Measurements from ENCODE around the gene KATNB1. TPM values are rescaled to one million over a fixed set of nuclear protein-coding genes. Genes with fewer than 3 reads are reported as not detected.

Gene KATNB1
- total and polyA plus RNA-seq, 12 donors, result 9.0 to 15.1 (median 11.0) TPM

DNA sequence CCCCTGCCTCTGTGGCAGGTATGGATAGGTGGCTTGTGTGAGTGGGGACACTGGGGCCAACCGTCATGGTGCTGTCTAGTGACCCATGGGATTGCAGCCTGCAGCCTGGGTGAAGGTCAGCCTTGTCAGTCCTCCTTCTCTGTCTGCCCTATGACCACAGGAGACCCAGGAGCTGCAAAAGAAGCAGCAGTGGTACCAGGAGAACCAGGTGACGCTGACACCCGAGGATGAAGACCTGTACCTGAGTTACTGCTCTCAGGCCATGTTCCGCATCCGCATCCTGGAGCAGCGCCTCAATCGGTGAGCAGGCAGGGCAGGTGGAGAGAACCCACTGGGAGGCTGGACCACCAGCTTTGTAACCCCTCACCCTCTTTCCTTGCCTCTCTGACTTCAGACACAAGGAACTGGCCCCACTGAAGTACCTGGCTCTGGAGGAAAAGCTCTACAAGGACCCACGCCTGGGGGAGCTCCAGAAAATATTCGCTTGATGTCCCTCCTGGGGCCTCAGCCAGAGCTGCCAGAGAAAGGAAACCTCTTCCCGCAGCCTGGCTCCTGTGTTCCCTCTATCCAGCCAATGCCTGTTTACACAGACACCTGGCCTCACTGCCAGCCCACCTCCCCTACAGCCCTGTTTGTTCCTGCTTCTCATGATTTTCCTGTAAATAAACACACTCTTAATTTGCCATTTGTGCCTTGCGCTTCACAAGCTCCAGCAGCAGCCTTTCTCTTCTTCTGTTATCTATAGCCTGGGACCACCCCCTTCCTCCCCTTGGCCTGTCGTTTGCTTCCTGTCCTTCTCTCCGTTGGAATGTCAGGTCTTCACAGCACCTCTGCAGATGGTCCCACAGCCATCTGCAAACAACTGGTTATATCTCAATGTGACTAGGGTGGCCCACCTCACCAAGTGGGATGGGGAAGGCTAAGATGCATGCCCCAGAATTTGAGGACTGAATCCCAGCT lies 4.5 kb upstream of the KATNB1 start:
- ATAC-seq, result no peak
- H3K27ac ChIP-seq, result no peak overlapping the region
- H3K4me3 ChIP-seq, result no peak overlapping the region
- TF ChIP-seq CTCF (IDR thresholded peaks at IDR 0.05), result no peak
- H3K4me1 ChIP-seq, result peaks cover 5 to 12% (median 8%) of the 10 kb centered on the region in 9 donors
- H3K36me3 ChIP-seq, result no peaks in the 10 kb centered on the region
- DNase-seq, result no peak
- H3K27me3 ChIP-seq, result no peaks in the 10 kb centered on the region
- intact Hi-C loops (cut with DNase I), result no loop called here
- peaks cover 0 to 7% (median 0%) of the 10 kb centered on the region in 11 donors for H3K9me3 ChIP-seq
- 65 to 68% methylated on average over 13 of the region's 13 CpGs for WGBS, 2 donors

GRCh38 chr16:57732037-57732436 lies 3.5 kb upstream of the KATNB1 start:
- no peak overlapping the region for H3K27ac ChIP-seq
- WGBS, 2 donors, result 53 to 78% methylated on average over 2 of the region's 2 CpGs

GRCh38 chr16:57732714-57733113 lies 2.9 kb upstream of the KATNB1 start:
- 72 to 74% methylated on average over 2 of the region's 2 CpGs for WGBS, 2 donors
- ATAC-seq (no peak), DNase-seq (no peak)
- intact Hi-C loops (cut with DNase I), result no loop called here
- Histone ChIP-seq H3K4me1 (peaks cover 11 to 27% (median 19%) of the 10 kb centered on the region in 9 donors), H3K27me3 (no peaks in the 10 kb centered on the region), H3K36me3 (peaks cover 0 to 8% (median 0%) of the 10 kb centered on the region in 9 donors), H3K9me3 (peaks cover 0 to 7% (median 0%) of the 10 kb centered on the region in 11 donors), H3K4me3 (no peak overlapping the region), H3K27ac (no peak overlapping the region)
- no peak for TF ChIP-seq CTCF (IDR thresholded peaks at IDR 0.05)

More at GRCh38 chr16:57732037-57732436, 3.5 kb upstream of the KATNB1 start:
- Histone ChIP-seq H3K27me3 (no peaks in the 10 kb centered on the region), H3K9me3 (peaks cover 0 to 7% (median 0%) of the 10 kb centered on the region in 11 donors), H3K4me1 (peaks cover 11 to 22% (median 18%) of the 10 kb centered on the region in 9 donors), H3K4me3 (no peak overlapping the region), H3K36me3 (peaks cover 0 to under 1% (median 0%) of the 10 kb centered on the region in 9 donors)
- DNase-seq (no peak), ATAC-seq (no peak)
- TF ChIP-seq CTCF (IDR thresholded peaks at IDR 0.05), result no peak
- intact Hi-C loops (cut with DNase I), result no loop called here

DNA sequence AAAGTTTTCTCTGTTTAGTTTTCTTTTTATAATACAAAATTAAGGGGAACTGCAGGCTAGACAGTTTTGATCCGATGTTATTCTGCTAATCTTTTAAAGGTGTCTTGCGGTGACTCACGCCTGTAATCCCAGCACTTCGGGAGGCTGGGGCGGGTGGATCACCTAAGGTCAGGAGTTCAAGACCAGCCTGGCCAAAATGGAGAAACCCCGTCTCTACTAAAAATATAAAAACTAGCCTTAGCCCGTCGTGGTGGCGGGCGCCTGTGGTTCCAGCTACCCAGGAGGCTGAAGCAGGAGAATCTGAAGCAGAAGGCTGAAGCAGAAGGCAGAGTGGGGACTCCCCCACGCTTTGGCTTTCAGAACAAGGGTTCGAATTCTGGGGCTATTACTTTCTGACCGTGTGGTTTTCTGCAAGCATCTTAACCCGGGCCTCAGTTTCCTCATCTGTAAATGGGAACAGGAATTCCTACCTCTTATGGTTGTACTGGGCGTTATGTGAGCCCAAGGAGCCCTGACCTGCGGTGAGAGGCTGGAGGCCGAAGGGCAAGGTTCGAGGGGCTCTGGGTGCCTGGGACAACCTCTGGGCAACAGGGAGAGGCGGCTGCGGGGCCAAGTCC lies 1.2 kb upstream of the KATNB1 start:
- intact Hi-C loops (cut with DNase I), result loop anchor here in 1 of 10 donors (2.0 kb wide), 1 partner anchor 68 kb away; the partner anchor contains the start of gene KIFC3
- ATAC-seq (no peak), DNase-seq (no peak)
- no peaks in the 10 kb centered on the region for H3K27me3 ChIP-seq
- no peak for TF ChIP-seq CTCF (IDR thresholded peaks at IDR 0.05)
- H3K4me1 ChIP-seq, result peaks cover 11 to 27% (median 19%) of the 10 kb centered on the region in 9 donors
- H3K4me3 ChIP-seq, result peak overlapping the region; percentile 63 to 84 (median 78)
- peaks cover 0 to 15% (median 0%) of the 10 kb centered on the region in 9 donors for H3K36me3 ChIP-seq
- peak overlapping the region; percentile 83 to 96 (median 91) for H3K27ac ChIP-seq
- 61% methylated on average over 20 of the region's 20 CpGs for WGBS, 2 donors
- H3K9me3 ChIP-seq, result peaks cover 0 to 7% (median 0%) of the 10 kb centered on the region in 11 donors
